Activated T-cell treated with anti-CD3 and anti-CD28 coated beads, Interleukin-2, amount 50 U/mL, for 48 hours (primary cell): Measurements from ENCODE around the gene GPR89B.
A peak's percentile ranks its signal among the peaks of the same experiment; 100 is the strongest.
"Not testable (repeated sequence)": the region's sequence is repeated elsewhere in the genome, so short reads cannot be mapped to it uniquely, and the experiment has no call there.

Experiments
- DNase-seq, 2 experiments: peaks; one replicate each; pipeline ENCODE4 v3.0.0-alpha.2; 2020

The GPR89B gene

GRCh38 chr1:148033147-148033546 lies 104.9 kb downstream of the GPR89B start:
- not testable (repeated sequence) for DNase-seq

- DNase-seq: peak; percentile 35 to 41
These were observed 109.7 kb downstream of the GPR89B start for GRCh38 chr1:148037850-148038461.

- DNase-seq: peak; percentile 87 to 88
These were observed 110.5 kb downstream of the GPR89B start for GRCh38 chr1:148038462-148039333.
